Mesenchymal stem cell (in vitro differentiated cells and primary cell): ENCODE results near the gene BNC2.
A peak's percentile ranks its signal among the peaks of the same experiment; 100 is the strongest.

Source experiments
- DNase-seq: peaks from one replicate; pipeline ENCODE4 v3.0.0-alpha.2; 2013
- H2AFZ ChIP-seq: one replicate; pipeline ENCODE4 v1.6.1; 2013; ENCODE audit warnings: low read depth, mild to moderate bottlenecking, control low read depth, inconsistent platforms, low read length, moderate library complexity
- H2AK5ac ChIP-seq: 2 replicates; pipeline ENCODE4 v1.6.1; 2013; ENCODE audit warnings: low read length, moderate library complexity, mild to moderate bottlenecking, inconsistent platforms; ENCODE audit not compliant: severe bottlenecking
- H2BK120ac ChIP-seq: one replicate; pipeline ENCODE4 v1.6.1; 2013; ENCODE audit warnings: low read depth, mild to moderate bottlenecking, inconsistent platforms, low read length, moderate library complexity
- H2BK12ac ChIP-seq, 2 experiments: one replicate each; pipeline ENCODE4 v1.6.1; 2013; ENCODE audit warnings: inconsistent platforms in 2 of 2, low read length in 2 of 2, mild to moderate bottlenecking in 2 of 2, moderate library complexity in 2 of 2, control low read depth in 1 of 2
- H2BK15ac ChIP-seq: one replicate; pipeline ENCODE4 v1.6.1; 2013; ENCODE audit warnings: mild to moderate bottlenecking, low read depth, inconsistent platforms; ENCODE audit not compliant: poor library complexity, severe bottlenecking
- H2BK5ac ChIP-seq: 2 replicates; pipeline ENCODE4 v1.6.1; 2013; ENCODE audit warnings: low read depth, mild to moderate bottlenecking, low read length, control low read depth, inconsistent platforms; ENCODE audit not compliant: poor library complexity, severe bottlenecking
- H3K14ac ChIP-seq, 2 experiments: one replicate each; pipeline ENCODE4 v1.6.1; 2013; ENCODE audit warnings: inconsistent platforms in 2 of 2, low read length in 2 of 2, control low read depth in 1 of 2, mild to moderate bottlenecking in 1 of 2, moderate library complexity in 1 of 2
- H3K18ac ChIP-seq, 2 experiments: one replicate each; pipeline ENCODE4 v1.6.1; 2013; ENCODE audit warnings: inconsistent platforms in 2 of 2, low read length in 2 of 2, control low read depth in 1 of 2, low read depth in 1 of 2, mild to moderate bottlenecking in 1 of 2
- H3K23ac ChIP-seq, 2 experiments: one replicate each; pipeline ENCODE4 v1.6.1; 2013; ENCODE audit warnings: inconsistent platforms in 2 of 2, low read length in 2 of 2, mild to moderate bottlenecking in 2 of 2, moderate library complexity in 2 of 2, control low read depth in 1 of 2
- H3K27ac ChIP-seq: 2 replicates; pipeline ENCODE4 v1.5.1; 2013; ENCODE audit warnings: mild to moderate bottlenecking, moderate library complexity, low read length, control low read depth, inconsistent platforms; ENCODE audit not compliant: poor library complexity, severe bottlenecking
- H3K27me3 ChIP-seq, 2 experiments: 2 replicates each; pipeline versions ENCODE4 v1.6.1 to v1.7.0; 2013; ENCODE audit warnings: low read length in 2 of 2, mild to moderate bottlenecking in 2 of 2, moderate library complexity in 2 of 2, control low read depth in 1 of 2, inconsistent platforms in 1 of 2; ENCODE audit not compliant: control insufficient read depth in 1 of 2, insufficient read depth in 1 of 2
- H3K36me3 ChIP-seq, 2 experiments: 2 replicates each; pipeline versions ENCODE4 v1.6.1 to v1.7.0; 2013; ENCODE audit warnings: low read length in 2 of 2, control low read depth in 1 of 2, inconsistent platforms in 1 of 2, low read depth in 1 of 2, mild to moderate bottlenecking in 1 of 2; ENCODE audit not compliant: insufficient read depth in 2 of 2, control insufficient read depth in 1 of 2
- H3K4ac ChIP-seq, 2 experiments: one replicate each; pipeline ENCODE4 v1.6.1; 2013; ENCODE audit warnings: inconsistent platforms in 2 of 2, low read length in 2 of 2, mild to moderate bottlenecking in 2 of 2, moderate library complexity in 2 of 2, control low read depth in 1 of 2, low read depth in 1 of 2
- H3K4me1 ChIP-seq: 2 replicates; pipeline ENCODE4 v1.6.1; 2013; ENCODE audit warnings: low read depth, low read length, control low read depth; ENCODE audit not compliant: control insufficient read depth, insufficient read depth
- H3K4me2 ChIP-seq: 2 replicates; pipeline ENCODE4 v1.6.1; 2013; ENCODE audit warnings: low read length, mild to moderate bottlenecking, inconsistent platforms; ENCODE audit not compliant: poor library complexity, severe bottlenecking
- H3K4me3 ChIP-seq, 2 experiments: 2 replicates each; pipeline versions ENCODE4 v1.5.1 to v1.7.0; 2013; ENCODE audit warnings: low read length in 2 of 2, mild to moderate bottlenecking in 2 of 2, control low read depth in 1 of 2, low read depth in 1 of 2; ENCODE audit not compliant: insufficient read depth in 1 of 2
- H3K79me1 ChIP-seq: replicated peaks from 2 replicates; pipeline ENCODE4 v1.6.1; 2013; ENCODE audit warnings: mild to moderate bottlenecking, control low read depth, low read length, inconsistent platforms; ENCODE audit not compliant: poor library complexity, severe bottlenecking
- H3K9ac ChIP-seq: 2 replicates; pipeline ENCODE4 v1.7.0; 2013; ENCODE audit warnings: mild to moderate bottlenecking, low read length, moderate library complexity
- H3K9me3 ChIP-seq: 2 replicates; pipeline ENCODE4 v1.7.0; 2013; ENCODE audit warnings: mild to moderate bottlenecking, low read length; ENCODE audit not compliant: control insufficient read depth
- H4K8ac ChIP-seq: one replicate; pipeline ENCODE4 v1.6.1; 2013; ENCODE audit warnings: inconsistent platforms, mild to moderate bottlenecking, low read length, moderate library complexity
- H4K91ac ChIP-seq: one replicate; pipeline ENCODE4 v1.6.1; 2013; ENCODE audit warnings: mild to moderate bottlenecking, low read length, inconsistent platforms
- WGBS: methylation state at CpG from one replicate; pipeline ENCODE4 v1.1.7; 2013; ENCODE audit warnings: mixed read lengths; 5-methylcytosine and 5-hydroxymethylcytosine counted together

BNC2 gene

DNA sequence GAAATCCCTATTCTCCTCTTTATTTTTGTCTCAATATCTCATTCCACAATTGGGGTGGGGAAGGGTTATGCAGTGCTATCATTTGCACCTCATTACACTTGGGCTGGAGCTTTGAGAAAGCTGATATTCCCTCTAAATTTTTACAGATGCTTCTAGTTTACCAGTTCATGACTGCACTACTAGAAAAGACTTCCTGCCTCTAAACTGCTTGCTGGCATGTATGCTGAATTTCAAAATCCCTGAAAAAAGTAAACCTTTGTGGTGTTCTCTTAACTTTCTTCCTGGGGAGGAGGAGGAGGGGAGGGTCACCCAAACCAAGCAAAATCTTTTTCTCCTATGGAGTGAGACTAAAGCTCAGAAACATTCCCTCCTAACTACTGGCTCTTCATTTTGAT is 45.1 kb downstream of the BNC2 start:
- DNase-seq: peak; percentile 58
- no peak overlapping the region for H3K14ac ChIP-seq
- H2AFZ ChIP-seq: no peak overlapping the region
- no peak overlapping the region for H3K4ac ChIP-seq
- H3K79me1 ChIP-seq: peaks cover 13% of the 10 kb centered on the region
- no peak overlapping the region for H2BK12ac ChIP-seq
- peak overlapping the region; percentile 79 for H3K9ac ChIP-seq
- H3K4me1 ChIP-seq: peaks cover 8% of the 10 kb centered on the region
- no peak overlapping the region for H3K4me2 ChIP-seq
- peak overlapping the region; percentile 47 for H3K27ac ChIP-seq
- no peaks in the 10 kb centered on the region for H3K9me3 ChIP-seq
- no peaks in the 10 kb centered on the region for H3K27me3 ChIP-seq
- peaks cover 0 to 24% of the 10 kb centered on the region in 2 experiments for H3K36me3 ChIP-seq
- H4K8ac ChIP-seq: no peak overlapping the region
- no peak overlapping the region for H3K23ac ChIP-seq
- H2BK15ac ChIP-seq: no peak overlapping the region
- peak overlapping the region in 1 of 2 experiments; percentile 70 for H3K18ac ChIP-seq
- H4K91ac ChIP-seq: no peak overlapping the region
- H2BK5ac ChIP-seq: no peak overlapping the region
- peak overlapping the region in 1 of 2 experiments; percentile 43 for H3K4me3 ChIP-seq
- peak overlapping the region; percentile 49 for H2BK120ac ChIP-seq
- H2AK5ac ChIP-seq: no peak overlapping the region

DNA sequence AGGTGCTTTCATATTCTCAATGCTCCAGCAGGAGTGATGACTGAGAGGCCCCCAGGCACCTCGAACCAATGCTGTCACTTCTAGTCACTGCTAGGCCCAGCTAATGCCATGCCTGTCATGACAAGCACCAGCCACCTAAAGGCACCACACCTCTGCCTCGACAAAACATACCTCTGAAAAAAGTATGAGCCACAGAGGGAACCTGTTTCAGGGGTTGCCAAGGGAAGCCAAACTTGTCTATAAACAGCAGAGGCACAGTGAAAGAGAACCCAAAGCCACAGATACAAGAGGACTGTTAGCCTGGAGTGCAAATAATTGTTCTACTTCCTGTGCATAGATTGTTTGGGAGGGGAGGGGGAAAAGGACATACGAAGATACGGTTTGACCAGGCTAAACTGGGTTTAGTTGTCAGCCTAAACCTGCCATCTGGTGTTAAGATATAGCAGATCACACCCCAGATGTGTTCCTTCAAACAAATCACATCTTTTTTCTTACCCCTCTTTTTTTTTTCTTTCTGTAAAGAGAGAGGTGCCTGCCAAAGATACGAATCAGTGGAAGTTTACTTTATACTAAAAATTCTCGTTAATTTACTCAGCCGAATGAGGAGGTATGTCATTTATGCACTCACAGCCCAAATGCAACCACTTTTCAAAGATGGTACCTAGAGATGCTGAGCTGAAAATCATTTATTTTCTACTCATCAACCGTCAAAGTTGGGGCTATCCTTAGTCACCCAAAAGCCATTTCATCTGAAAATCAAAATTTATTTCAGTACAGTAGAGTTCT is 45.7 kb downstream of the BNC2 start:
- peak; percentile 67 for DNase-seq
- Histone ChIP-seq H2BK15ac (no peak overlapping the region), H3K36me3 (peaks cover 0 to 25% of the 10 kb centered on the region in 2 experiments), H4K8ac (peak overlapping the region; percentile 96), H3K79me1 (peaks cover 13% of the 10 kb centered on the region), H2BK12ac (peak overlapping the region; percentile 79 to 87), H3K4me1 (peaks cover 8% of the 10 kb centered on the region), H2AFZ (no peak overlapping the region), H3K18ac (peak overlapping the region; percentile 16 to 91), H3K27me3 (no peaks in the 10 kb centered on the region), H4K91ac (peak overlapping the region; percentile 92), H3K4ac (peak overlapping the region; percentile 83 to 95), H3K4me2 (no peak overlapping the region), H3K9me3 (no peaks in the 10 kb centered on the region), H3K4me3 (peak overlapping the region in 1 of 2 experiments; percentile 19), H3K27ac (no peak overlapping the region), H2BK120ac (peak overlapping the region; percentile 94), H3K23ac (peak overlapping the region in 1 of 2 experiments; percentile 23), H3K14ac (peak overlapping the region in 1 of 2 experiments; percentile 78), H2BK5ac (no peak overlapping the region), H3K9ac (peak overlapping the region; percentile 79), H2AK5ac (peak overlapping the region; percentile 53)
- 28% methylated on average over 6 of the region's 8 CpGs for WGBS

DNA sequence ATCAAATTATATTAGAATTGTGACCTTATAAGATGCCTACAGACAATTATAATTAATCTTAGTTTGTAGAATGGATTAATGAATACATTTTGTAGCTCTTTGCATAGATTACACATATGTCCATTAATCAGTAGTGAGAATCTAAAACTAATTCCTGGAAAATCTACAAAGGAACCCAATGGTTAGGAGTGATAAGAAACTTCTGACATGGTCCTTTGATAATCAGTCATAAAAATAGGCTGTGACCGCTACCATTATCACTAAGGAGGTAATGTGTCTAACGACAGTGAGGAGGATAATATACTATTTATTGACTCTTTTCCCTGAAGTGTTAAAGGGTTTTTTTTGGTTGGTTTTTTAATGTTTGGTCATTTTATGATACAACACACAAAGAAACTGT is 46.6 kb downstream of the BNC2 start:
- H2BK5ac ChIP-seq: no peak overlapping the region
- no peak overlapping the region for H2AK5ac ChIP-seq
- H2BK15ac ChIP-seq: no peak overlapping the region
- H3K4me2 ChIP-seq: no peak overlapping the region
- H3K27ac ChIP-seq: no peak overlapping the region
- H3K23ac ChIP-seq: no peak overlapping the region
- H3K18ac ChIP-seq: no peak overlapping the region
- H2BK12ac ChIP-seq: no peak overlapping the region
- H3K9me3 ChIP-seq: no peaks in the 10 kb centered on the region
- H3K4me1 ChIP-seq: peaks cover 7% of the 10 kb centered on the region
- no peaks in the 10 kb centered on the region for H3K27me3 ChIP-seq
- H4K91ac ChIP-seq: no peak overlapping the region
- DNase-seq: no peak
- no peak overlapping the region for H2BK120ac ChIP-seq
- 75% methylated on average over 2 of the region's 2 CpGs for WGBS
- no peak overlapping the region for H4K8ac ChIP-seq
- no peak overlapping the region for H2AFZ ChIP-seq
- peaks cover 0 to 25% of the 10 kb centered on the region in 2 experiments for H3K36me3 ChIP-seq
- no peak overlapping the region for H3K14ac ChIP-seq
- H3K4ac ChIP-seq: no peak overlapping the region
- H3K9ac ChIP-seq: peak overlapping the region; percentile 79
- peaks cover 13% of the 10 kb centered on the region for H3K79me1 ChIP-seq
- H3K4me3 ChIP-seq: no peak overlapping the region

DNA sequence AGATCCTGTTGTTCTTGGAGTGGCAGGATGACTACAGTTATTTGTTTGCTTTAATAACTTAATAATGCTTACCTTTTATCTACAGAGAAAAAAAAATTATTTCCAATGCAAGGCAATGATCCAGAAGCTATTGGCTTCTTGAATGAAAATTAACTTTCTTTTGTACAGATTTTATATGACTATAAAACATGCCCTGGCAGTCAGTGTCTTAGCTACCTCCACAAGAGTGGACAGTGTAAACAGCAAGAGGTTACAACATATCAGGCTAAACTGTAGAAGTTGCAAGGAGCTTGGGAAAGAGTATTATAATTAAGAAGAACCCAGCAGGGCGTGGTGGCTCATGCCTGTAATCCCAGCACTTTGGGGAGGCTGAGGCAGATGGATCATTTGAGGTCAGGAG is 49.1 kb downstream of the BNC2 start:
- H3K9ac ChIP-seq: no peak overlapping the region
- H4K91ac ChIP-seq: no peak overlapping the region
- H3K79me1 ChIP-seq: peaks cover 17% of the 10 kb centered on the region
- WGBS: 93% methylated on average over 1 of the region's 1 CpG
- H3K23ac ChIP-seq: no peak overlapping the region
- H3K14ac ChIP-seq: no peak overlapping the region
- H3K4me2 ChIP-seq: no peak overlapping the region
- H2BK12ac ChIP-seq: no peak overlapping the region
- no peaks in the 10 kb centered on the region for H3K9me3 ChIP-seq
- DNase-seq: no peak
- H2BK15ac ChIP-seq: no peak overlapping the region
- H2AK5ac ChIP-seq: no peak overlapping the region
- H3K27me3 ChIP-seq: no peaks in the 10 kb centered on the region
- no peak overlapping the region for H2BK120ac ChIP-seq
- no peak overlapping the region for H3K4me3 ChIP-seq
- H3K36me3 ChIP-seq: peaks cover 0 to 19% of the 10 kb centered on the region in 2 experiments
- H3K4me1 ChIP-seq: peaks cover 6% of the 10 kb centered on the region
- no peak overlapping the region for H2BK5ac ChIP-seq
- no peak overlapping the region for H3K18ac ChIP-seq
- no peak overlapping the region for H3K4ac ChIP-seq
- no peak overlapping the region for H4K8ac ChIP-seq
- no peak overlapping the region for H3K27ac ChIP-seq
- H2AFZ ChIP-seq: no peak overlapping the region
